ENCODE measurements around the gene LOC101059915.
"Not testable (repeated sequence)": the region's sequence is repeated elsewhere in the genome, so short reads cannot be mapped to it uniquely, and the experiment has no call there.

Gene LOC101059915

GRCh38 chrX:71676068-71676795 is 8.9 kb downstream of the LOC101059915 start:
- DNase-seq = not testable (repeated sequence)

GRCh38 chrX:71677195-71677594 is 9.8 kb downstream of the LOC101059915 start:
- not testable (repeated sequence) for DNase-seq

DNA sequence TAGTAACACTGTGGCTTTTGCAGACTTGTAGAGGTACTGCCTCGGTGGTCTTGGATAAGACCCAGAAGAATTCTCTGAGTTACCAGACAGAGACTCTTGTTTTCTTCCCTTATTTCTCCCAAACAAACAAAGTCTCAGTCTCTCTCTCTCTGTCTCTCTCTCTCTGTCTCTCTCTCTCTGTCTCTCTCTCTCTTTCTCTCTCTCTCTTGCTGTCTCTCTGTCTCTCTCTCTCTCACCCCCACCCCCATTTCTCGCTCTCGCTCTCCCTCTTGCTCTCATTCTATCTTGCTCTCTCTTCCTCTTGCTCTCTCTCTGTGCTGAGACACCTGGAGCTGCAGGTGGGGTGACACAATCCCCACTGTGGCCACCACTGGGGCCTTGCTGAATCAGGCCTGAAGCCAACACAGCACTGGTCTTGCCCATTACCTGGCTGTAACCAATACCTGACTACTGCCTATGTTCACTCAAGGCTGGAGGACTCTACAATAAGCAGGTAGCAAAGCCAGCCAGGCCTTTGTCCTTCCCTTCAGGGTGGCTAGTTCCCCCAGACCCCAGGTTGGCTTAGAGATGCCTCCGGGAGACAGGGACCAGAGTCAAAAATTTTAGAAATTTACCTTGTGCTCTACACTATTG is 12.3 kb downstream of the LOC101059915 start:
- no peak for DNase-seq

DNA sequence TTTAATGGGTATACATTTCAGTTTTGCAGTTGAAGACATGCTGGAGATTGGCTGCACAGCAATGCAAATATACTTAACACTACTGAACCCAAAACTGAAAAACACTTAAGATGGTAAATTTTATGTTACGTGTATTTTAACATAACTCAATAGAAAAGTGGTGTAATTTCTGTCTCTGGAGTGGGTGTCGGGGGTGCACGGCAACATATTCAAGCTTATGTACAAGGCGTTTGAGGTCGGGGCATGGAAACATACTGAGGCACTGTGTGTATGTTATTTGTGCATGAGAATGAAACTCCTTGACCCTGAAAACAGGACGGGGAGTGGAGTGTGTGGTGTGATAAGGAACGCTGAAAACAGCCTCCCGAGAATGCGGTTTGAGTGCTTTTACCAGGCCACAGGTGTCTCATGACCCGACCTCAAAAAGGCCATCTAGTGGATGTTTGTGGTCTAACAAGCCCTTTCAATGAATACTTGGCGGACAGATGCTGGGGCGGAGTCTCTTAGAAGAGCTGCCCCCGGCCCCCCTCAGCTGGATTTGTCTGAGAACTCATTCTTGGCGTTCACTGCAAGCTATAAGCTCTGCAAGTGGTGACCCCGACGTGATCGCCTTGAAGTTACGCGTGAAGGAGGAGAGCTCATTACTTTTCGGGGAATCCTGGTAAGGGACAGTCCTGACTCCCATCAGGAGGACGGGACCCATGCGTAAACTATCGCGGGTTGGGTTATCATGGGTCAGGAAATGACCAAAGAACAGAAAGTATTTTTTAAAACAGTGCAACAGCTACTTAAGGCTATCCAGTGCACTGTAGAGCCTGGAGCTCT is 29.5 kb downstream of the LOC101059915 start:
- not testable (repeated sequence) for DNase-seq

DNA sequence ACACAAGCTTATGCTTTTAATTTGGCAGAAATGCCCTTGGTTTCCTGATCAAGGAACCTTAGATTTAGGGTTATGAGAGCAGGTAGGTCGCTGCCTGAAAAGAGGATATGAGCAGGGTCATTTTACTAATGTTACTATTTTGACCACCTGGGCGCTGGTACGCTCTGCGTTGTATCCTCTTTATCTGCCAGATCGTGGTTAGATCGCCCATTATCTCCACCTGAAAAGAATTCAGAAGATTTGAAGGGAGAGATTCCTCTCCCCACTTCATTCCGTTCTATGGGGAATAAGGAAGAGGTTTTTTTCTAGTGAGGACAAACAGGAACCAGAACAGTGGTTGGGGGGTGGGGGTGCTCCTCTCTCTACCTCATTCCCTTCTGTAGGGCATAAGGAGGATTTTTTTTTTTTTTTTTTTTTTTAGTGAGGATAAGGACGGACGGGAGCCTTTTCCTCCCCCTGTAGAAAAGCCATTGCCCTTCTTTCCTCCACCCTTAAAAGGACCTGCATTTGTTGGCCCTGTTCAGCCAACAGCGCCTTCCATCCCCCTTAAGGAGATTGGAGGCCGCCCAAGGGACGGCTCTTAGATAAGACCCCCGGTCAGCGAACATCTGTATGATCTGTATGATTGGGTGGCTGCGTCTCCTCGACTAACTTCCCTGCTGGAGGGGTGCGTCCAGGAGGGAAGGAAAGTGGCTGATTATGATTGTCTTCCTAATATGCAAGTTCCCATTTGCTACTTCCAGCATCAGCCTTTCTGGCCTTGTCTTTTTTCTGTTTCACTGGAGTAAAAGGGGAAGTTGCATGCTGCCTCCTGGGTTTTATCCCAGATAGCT is 30.3 kb downstream of the LOC101059915 start:
- DNase-seq = not testable (repeated sequence)

DNA sequence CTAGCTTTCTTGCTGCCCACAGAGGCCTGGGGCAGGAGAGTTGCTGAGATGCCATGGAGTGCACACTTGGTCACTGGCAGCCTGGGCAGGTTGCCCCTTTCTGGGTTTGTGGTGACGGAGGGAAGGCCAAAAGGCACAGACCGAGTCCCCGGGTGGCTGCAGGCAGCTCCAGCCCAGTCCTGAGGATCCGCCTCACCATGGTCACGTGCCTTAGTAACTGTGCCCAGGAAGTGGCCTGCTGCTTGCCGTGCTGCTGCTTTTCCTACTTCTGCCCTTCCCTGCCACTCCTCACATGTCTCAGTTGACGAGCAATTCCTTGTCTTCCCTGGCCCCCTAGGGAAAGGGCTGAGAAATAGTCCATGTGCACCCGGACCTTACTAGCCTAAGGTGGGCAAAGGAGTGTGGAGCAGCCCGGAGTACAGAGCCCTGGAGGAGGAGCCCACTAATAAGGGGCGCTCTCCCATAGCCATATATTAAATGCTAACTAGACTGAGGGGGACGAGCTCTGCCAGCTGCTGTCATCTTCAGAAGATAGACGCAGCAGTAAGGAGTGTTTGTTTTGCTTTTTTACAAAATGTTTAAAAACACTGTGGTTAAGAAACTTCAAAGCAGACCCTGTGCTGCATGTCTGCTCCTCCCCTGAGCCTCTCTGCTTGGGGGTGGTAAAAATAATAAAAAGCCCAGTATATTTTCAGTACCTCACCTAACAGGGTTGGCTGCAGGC is 31.1 kb downstream of the LOC101059915 start:
- DNase-seq = not testable (repeated sequence)

GRCh38 chrX:71699023-71699344 is 31.6 kb downstream of the LOC101059915 start:
- DNase-seq = not testable (repeated sequence)

DNA sequence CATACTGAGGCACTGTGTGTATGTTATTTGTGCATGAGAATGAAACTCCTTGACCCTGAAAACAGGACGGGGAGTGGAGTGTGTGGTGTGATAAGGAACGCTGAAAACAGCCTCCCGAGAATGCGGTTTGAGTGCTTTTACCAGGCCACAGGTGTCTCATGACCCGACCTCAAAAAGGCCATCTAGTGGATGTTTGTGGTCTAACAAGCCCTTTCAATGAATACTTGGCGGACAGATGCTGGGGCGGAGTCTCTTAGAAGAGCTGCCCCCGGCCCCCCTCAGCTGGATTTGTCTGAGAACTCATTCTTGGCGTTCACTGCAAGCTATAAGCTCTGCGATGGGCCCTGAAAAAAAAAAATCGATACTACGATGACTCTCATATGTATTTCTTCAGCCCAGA is 35.5 kb downstream of the LOC101059915 start:
- not testable (repeated sequence) for DNase-seq

GRCh38 chrX:71714064-71714463 is 46.7 kb downstream of the LOC101059915 start:
- DNase-seq = not testable (repeated sequence)

DNA sequence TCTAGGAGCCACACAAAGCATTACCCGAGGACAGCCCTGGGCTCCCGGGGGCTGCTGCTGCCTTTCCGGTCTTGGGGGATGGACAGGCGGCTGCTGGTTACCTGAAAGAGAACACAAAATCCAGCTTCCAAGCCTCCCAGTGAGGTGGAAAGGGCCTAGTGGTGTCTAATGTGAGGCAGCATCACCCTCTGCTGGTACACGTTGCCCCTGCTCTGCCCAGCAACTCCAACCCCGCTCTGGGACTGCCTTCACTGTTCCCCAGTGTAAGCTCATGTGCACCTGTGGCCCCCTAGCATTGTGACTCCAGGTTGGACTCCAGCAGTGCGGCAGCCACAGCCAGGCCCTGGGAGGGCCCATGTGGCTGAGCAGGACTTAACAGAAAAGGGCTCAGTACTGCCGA is 48.2 kb downstream of the LOC101059915 start:
- DNase-seq = not testable (repeated sequence)

GRCh38 chrX:71716323-71716722 is 49.0 kb downstream of the LOC101059915 start:
- DNase-seq = not testable (repeated sequence)

- DNase-seq = not testable (repeated sequence)
Measured at GRCh38 chrX:71718185-71718584, 50.8 kb downstream of the LOC101059915 start, which contains the start of gene CXorf49. CXorf49 (minus strand) TSS chrX:71718285; CDS start chrX:71718151, 134 bp downstream.

GRCh38 chrX:71719195-71719594 is 51.8 kb downstream of the LOC101059915 start:
- DNase-seq = not testable (repeated sequence)

- DNase-seq = not testable (repeated sequence)
Measured at GRCh38 chrX:71720289-71720886, 53.0 kb downstream of the LOC101059915 start.
